ENCODE results near the gene PPFIBP1.
A peak's percentile ranks its signal among the peaks of the same experiment; 100 is the strongest.
"Not testable (repeated sequence)": the region's sequence is repeated elsewhere in the genome, so short reads cannot be mapped to it uniquely, and the experiment has no call there.

Gene PPFIBP1

GRCh38 chr12:27598866-27599265, 74.9 kb downstream of the PPFIBP1 start:
- not testable (repeated sequence) for H3K27ac ChIP-seq (ENCODE audit: low read depth, low read length); H3K9me3 ChIP-seq (ENCODE audit: insufficient read depth, low read depth, low read length); H3K9ac ChIP-seq (ENCODE audit: low read length); H3K4me2 ChIP-seq (ENCODE audit: low read length); DNase-seq; H3K14ac ChIP-seq (ENCODE audit: low read length); H4K8ac ChIP-seq (ENCODE audit: low read depth, low read length); H4K91ac ChIP-seq (ENCODE audit: low read depth, low read length); H3K79me2 ChIP-seq (ENCODE audit: control insufficient read depth, insufficient read depth, low read length, poor library complexity); H3K79me1 ChIP-seq (ENCODE audit: low read length); H2AK5ac ChIP-seq (ENCODE audit: low read length); H3K4me3 ChIP-seq (ENCODE audit: low read depth, low read length); H3K4ac ChIP-seq (ENCODE audit: low read depth, low read length); H3K36me3 ChIP-seq (ENCODE audit: control insufficient read depth in 1 of 2, insufficient read depth in 2 of 2, low read length in 2 of 2); H4K12ac ChIP-seq (ENCODE audit: low read depth, low read length); H3K18ac ChIP-seq (ENCODE audit: low read length); H3K27me3 ChIP-seq (ENCODE audit: insufficient read depth, low read length); H2BK120ac ChIP-seq (ENCODE audit: insufficient read depth, low read length, poor library complexity); H3K4me1 ChIP-seq (ENCODE audit: control insufficient read depth in 1 of 2, insufficient read depth in 2 of 2, low read length in 2 of 2); H2BK5ac ChIP-seq (ENCODE audit: low read depth, low read length, poor library complexity); H2BK12ac ChIP-seq (ENCODE audit: low read length); H3K23ac ChIP-seq (ENCODE audit: low read length); H2AFZ ChIP-seq (ENCODE audit: insufficient read depth, low read length, poor library complexity)
- WGBS (ENCODE audit: extremely low coverage, insufficient coverage, insufficient read length) = no CpG with 5 or more reads among the region's 1 CpG

- not testable (repeated sequence) for H3K79me2 ChIP-seq (ENCODE audit: control insufficient read depth, insufficient read depth, low read length, poor library complexity); H4K8ac ChIP-seq (ENCODE audit: low read depth, low read length); H2BK5ac ChIP-seq (ENCODE audit: low read depth, low read length, poor library complexity); H3K79me1 ChIP-seq (ENCODE audit: low read length); H3K27me3 ChIP-seq (ENCODE audit: insufficient read depth, low read length); H3K18ac ChIP-seq (ENCODE audit: low read length); H3K9ac ChIP-seq (ENCODE audit: low read length); H3K23ac ChIP-seq (ENCODE audit: low read length); H3K4me2 ChIP-seq (ENCODE audit: low read length); H3K14ac ChIP-seq (ENCODE audit: low read length); H3K4me1 ChIP-seq (ENCODE audit: control insufficient read depth in 1 of 2, insufficient read depth in 2 of 2, low read length in 2 of 2); H3K4me3 ChIP-seq (ENCODE audit: low read depth, low read length); H2BK120ac ChIP-seq (ENCODE audit: insufficient read depth, low read length, poor library complexity); H2BK12ac ChIP-seq (ENCODE audit: low read length); H2AK5ac ChIP-seq (ENCODE audit: low read length); H4K91ac ChIP-seq (ENCODE audit: low read depth, low read length); H2AFZ ChIP-seq (ENCODE audit: insufficient read depth, low read length, poor library complexity); H3K9me3 ChIP-seq (ENCODE audit: insufficient read depth, low read depth, low read length); H3K27ac ChIP-seq (ENCODE audit: low read depth, low read length); H3K4ac ChIP-seq (ENCODE audit: low read depth, low read length); H3K36me3 ChIP-seq (ENCODE audit: control insufficient read depth in 1 of 2, insufficient read depth in 2 of 2, low read length in 2 of 2); H4K12ac ChIP-seq (ENCODE audit: low read depth, low read length); DNase-seq
- WGBS (ENCODE audit: extremely low coverage, insufficient coverage, insufficient read length) = no CpG with 5 or more reads among the region's 5 CpGs
Observed at GRCh38 chr12:27601056-27601828, 77.2 kb downstream of the PPFIBP1 start.

DNA sequence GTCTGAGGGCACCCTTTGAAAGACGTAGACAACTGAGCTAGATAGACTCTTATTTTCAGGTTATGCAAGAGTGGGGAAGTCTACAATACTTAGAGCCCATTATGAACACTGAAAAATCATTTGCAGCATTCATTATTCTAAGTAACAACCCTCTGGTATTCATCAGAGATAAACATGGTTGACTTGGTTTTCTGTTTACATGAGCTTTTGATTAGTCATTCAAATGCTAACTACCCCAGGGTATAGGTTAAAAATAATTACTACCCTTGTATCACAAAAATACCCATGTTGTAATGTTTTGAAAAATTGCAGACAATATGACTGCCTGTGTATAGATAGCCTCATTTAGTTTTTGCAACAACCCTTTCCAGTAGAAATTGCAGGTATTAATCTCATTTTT, 78.5 kb downstream of the PPFIBP1 start:
- H3K14ac ChIP-seq (ENCODE audit: low read length) = no peak overlapping the region
- H2AFZ ChIP-seq (ENCODE audit: insufficient read depth, low read length, poor library complexity) = no peak overlapping the region
- H3K18ac ChIP-seq (ENCODE audit: low read length) = no peak overlapping the region
- no peaks in the 10 kb centered on the region for H3K4me1 ChIP-seq (ENCODE audit: control insufficient read depth in 1 of 2, insufficient read depth in 2 of 2, low read length in 2 of 2)
- H3K23ac ChIP-seq (ENCODE audit: low read length) = no peak overlapping the region
- WGBS (ENCODE audit: extremely low coverage, insufficient coverage, insufficient read length) = no CpG with 5 or more reads among the region's 1 CpG
- no peak overlapping the region for H4K12ac ChIP-seq (ENCODE audit: low read depth, low read length)
- H3K4ac ChIP-seq (ENCODE audit: low read depth, low read length) = no peak overlapping the region
- H3K9me3 ChIP-seq (ENCODE audit: insufficient read depth, low read depth, low read length) = no peaks in the 10 kb centered on the region
- no peaks in the 10 kb centered on the region for H3K27me3 ChIP-seq (ENCODE audit: insufficient read depth, low read length)
- H2BK5ac ChIP-seq (ENCODE audit: low read depth, low read length, poor library complexity) = no peak overlapping the region
- no peak overlapping the region for H2AK5ac ChIP-seq (ENCODE audit: low read length)
- H4K8ac ChIP-seq (ENCODE audit: low read depth, low read length) = no peak overlapping the region
- no peak overlapping the region for H3K27ac ChIP-seq (ENCODE audit: low read depth, low read length)
- no peak overlapping the region for H3K9ac ChIP-seq (ENCODE audit: low read length)
- no peak overlapping the region for H4K91ac ChIP-seq (ENCODE audit: low read depth, low read length)
- H2BK12ac ChIP-seq (ENCODE audit: low read length) = no peak overlapping the region
- no peaks in the 10 kb centered on the region for H3K79me2 ChIP-seq (ENCODE audit: control insufficient read depth, insufficient read depth, low read length, poor library complexity)
- H3K4me3 ChIP-seq (ENCODE audit: low read depth, low read length) = no peak overlapping the region
- no peak overlapping the region for H2BK120ac ChIP-seq (ENCODE audit: insufficient read depth, low read length, poor library complexity)
- H3K4me2 ChIP-seq (ENCODE audit: low read length) = no peak overlapping the region
- DNase-seq = peak in 1 of 2 donors; percentile 67
- H3K36me3 ChIP-seq (ENCODE audit: control insufficient read depth in 1 of 2, insufficient read depth in 2 of 2, low read length in 2 of 2) = peaks cover 3 to 4% of the 10 kb centered on the region in 2 experiments
- H3K79me1 ChIP-seq (ENCODE audit: low read length) = no peaks in the 10 kb centered on the region

GRCh38 chr12:27604431-27604830, 80.4 kb downstream of the PPFIBP1 start:
- Histone ChIP-seq H3K4me3 (ENCODE audit: low read depth, low read length) (no peak overlapping the region), H3K23ac (ENCODE audit: low read length) (no peak overlapping the region), H3K14ac (ENCODE audit: low read length) (no peak overlapping the region), H3K27ac (ENCODE audit: low read depth, low read length) (no peak overlapping the region), H3K79me1 (ENCODE audit: low read length) (no peaks in the 10 kb centered on the region), H2BK5ac (ENCODE audit: low read depth, low read length, poor library complexity) (no peak overlapping the region), H3K4ac (ENCODE audit: low read depth, low read length) (no peak overlapping the region), H3K36me3 (ENCODE audit: control insufficient read depth in 1 of 2, insufficient read depth in 2 of 2, low read length in 2 of 2) (no peaks in the 10 kb centered on the region), H3K9ac (ENCODE audit: low read length) (no peak overlapping the region), H3K4me1 (ENCODE audit: control insufficient read depth in 1 of 2, insufficient read depth in 2 of 2, low read length in 2 of 2) (no peaks in the 10 kb centered on the region), H2AK5ac (ENCODE audit: low read length) (no peak overlapping the region), H3K4me2 (ENCODE audit: low read length) (no peak overlapping the region), H2BK12ac (ENCODE audit: low read length) (no peak overlapping the region), H3K79me2 (ENCODE audit: control insufficient read depth, insufficient read depth, low read length, poor library complexity) (no peaks in the 10 kb centered on the region), H4K91ac (ENCODE audit: low read depth, low read length) (no peak overlapping the region), H2BK120ac (ENCODE audit: insufficient read depth, low read length, poor library complexity) (no peak overlapping the region), H2AFZ (ENCODE audit: insufficient read depth, low read length, poor library complexity) (no peak overlapping the region), H3K9me3 (ENCODE audit: insufficient read depth, low read depth, low read length) (peaks cover 1% of the 10 kb centered on the region), H3K27me3 (ENCODE audit: insufficient read depth, low read length) (no peaks in the 10 kb centered on the region), H3K18ac (ENCODE audit: low read length) (no peak overlapping the region), H4K8ac (ENCODE audit: low read depth, low read length) (no peak overlapping the region), H4K12ac (ENCODE audit: low read depth, low read length) (no peak overlapping the region)
- DNase-seq = no peak
- WGBS (ENCODE audit: extremely low coverage, insufficient coverage, insufficient read length) = no CpG with 5 or more reads among the region's 3 CpGs

All from trophoblast cell (in vitro differentiated cells and primary cell).